ENCODE measurements around the gene TNMD.

Gene TNMD

DNA sequence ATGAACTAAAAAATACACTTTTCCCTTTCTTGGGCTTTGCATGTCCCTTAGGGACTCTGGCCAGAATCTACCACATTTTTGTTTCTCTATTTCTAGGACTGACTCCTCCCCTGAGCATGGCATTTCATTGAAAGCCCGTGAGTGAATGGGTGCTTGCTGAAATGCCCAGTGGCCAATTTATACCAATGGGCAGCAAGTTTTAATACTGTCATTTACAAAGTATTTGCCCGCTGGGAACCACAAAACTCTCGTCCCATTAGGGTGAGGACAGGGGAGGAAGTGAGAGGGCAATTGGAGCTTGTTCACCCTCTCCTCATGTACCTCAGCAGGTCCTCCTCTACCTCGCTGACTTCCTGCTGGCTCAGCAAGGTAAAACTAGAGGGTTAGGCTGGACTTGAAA lies 60.4 kb downstream of the TNMD start:
- DNase-seq: no peak

DNA sequence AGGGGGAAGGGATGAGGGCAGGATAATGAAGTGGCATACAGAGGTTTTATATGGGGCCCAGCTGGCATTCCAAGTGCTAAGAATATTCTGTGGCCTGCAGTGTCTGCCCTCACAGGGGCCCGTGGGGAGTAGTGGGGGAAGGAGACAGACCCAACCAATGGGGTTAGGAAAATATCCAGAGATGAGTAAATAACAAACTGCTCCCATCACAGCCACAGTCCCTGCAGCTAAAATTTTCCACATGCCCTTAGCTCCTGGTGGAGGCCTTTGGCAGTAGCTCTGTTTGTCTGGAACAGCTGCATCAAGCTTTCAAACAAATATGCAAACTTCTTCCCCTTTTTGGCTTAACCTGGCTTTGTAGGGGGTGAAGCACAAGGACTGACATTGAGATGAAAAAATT lies 62.4 kb downstream of the TNMD start:
- DNase-seq: no peak

DNA sequence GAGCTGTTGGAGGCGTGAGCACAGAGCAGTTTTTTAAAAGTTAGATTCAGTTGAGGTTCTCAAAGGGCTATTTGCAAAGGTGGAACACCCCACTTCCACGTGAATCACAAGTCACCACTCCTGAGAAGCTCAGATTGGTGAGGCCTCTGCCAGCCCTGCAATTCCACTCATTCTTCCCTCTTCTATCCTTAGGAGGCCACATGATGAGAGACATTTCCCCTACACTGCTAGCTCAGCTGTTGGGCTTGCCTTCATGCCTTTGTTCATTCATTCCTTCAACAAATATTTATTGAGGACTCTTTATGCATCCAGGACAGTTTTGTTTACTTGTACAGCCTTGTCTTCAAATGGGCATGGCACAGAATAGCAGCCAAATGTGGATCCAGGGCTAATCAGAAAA lies 63.0 kb downstream of the TNMD start:
- no peak for DNase-seq

DNA sequence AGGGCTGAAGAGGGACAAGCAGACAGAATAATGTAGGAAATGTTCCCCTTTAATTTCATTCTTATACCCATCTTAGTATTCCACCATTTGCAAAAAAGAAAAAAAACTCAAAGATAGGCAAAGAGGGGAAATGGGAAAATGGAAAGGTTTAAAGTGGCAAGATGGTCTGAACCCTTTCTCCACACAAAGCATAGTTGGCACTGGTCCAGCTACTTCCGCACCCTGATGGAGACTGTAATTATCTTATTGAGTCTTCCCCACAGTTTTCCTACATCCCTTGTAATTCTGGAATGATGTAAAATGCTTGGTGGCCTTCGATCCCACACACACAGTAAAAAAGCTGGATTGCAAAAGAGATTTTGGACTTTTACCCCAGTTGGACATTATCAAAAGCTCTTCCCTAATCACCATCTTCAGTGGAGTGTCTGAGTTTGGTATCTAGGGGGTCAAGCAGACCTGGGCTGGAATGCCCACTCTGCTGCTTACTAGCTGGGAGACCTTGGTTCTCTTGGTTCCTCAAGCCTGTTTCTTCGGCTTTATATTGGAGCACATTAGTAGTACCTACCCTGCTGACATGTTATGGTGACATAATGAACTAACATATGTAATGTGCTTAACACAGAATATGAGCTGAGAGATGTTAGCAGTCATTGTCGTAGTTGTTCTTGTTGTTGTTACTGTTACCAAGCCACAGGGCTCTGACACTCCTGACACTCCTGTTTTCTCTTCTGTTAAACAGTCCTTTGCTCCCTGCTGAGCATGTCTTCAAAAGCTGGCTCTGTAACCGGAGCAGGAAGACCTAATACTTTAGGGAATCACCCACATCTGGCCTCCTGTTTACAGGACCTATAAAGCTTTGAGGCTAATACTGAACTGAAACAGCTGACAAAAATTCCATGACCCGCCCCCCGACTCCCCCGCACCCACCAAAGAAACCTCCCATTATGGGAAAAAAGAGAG lies 64.0 kb downstream of the TNMD start:
- no peak for DNase-seq
